Activated naive CD8-positive, alpha-beta T cell treated with anti-CD3 and anti-CD28 coated beads, Interleukin-2, amount 10 ng/mL, durations not matched to agents 7 days and 5 days (primary cell): ENCODE measurements around the gene SLC1A2. TPM values are rescaled to one million over a fixed set of nuclear protein-coding genes. Genes with fewer than 3 reads are reported as not detected.

ENCODE experiments used
- ATAC-seq: fragments of 150-1000 bp; cut with Tn5 transposase; one replicate; pipeline ENCODE4 v1.10.0; 2021; ENCODE audit warnings: low read depth, moderate library complexity
- POLR2A ChIA-PET: fragments of 350-600 bp; sonication (Branson Sonifier 250); formaldehyde crosslinking; loops from one replicate; lab custom pipeline; 2021; ENCODE audit warnings: antibody characterized with exemption; lab: Charles Lee
- DNase-seq: peaks from one replicate; pipeline ENCODE4 v3.0.0; 2021
- H3K27ac Mint-ChIP-seq: one replicate; pipeline ENCODE4 v1.8.0; 2022; ENCODE audit warnings: mild to moderate bottlenecking, mixed read lengths
- H3K27me3 Mint-ChIP-seq: one replicate; pipeline ENCODE4 v1.8.0; 2022; ENCODE audit warnings: mild to moderate bottlenecking, moderate library complexity, mixed read lengths
- H3K36me3 Mint-ChIP-seq: one replicate; pipeline ENCODE4 v1.8.0; 2021; ENCODE audit warnings: mild to moderate bottlenecking, mixed read lengths
- H3K4me1 Mint-ChIP-seq: one replicate; pipeline ENCODE4 v1.8.0; 2021; ENCODE audit warnings: mixed read lengths
- H3K4me3 Mint-ChIP-seq: one replicate; pipeline ENCODE4 v1.8.0; 2022; ENCODE audit warnings: mild to moderate bottlenecking, moderate library complexity, mixed read lengths
- H3K9me3 Mint-ChIP-seq: one replicate; pipeline ENCODE4 v1.8.0; 2021; ENCODE audit warnings: mixed read lengths
- total RNA-seq, 2 experiments: library from RNA; stranded (reverse); gene quantifications; one replicate each; pipeline ENCODE4 v1.2.3, GENCODE V29; 2021

The SLC1A2 gene
- total RNA-seq, 2 experiments from 2014 or later = not detected

DNA sequence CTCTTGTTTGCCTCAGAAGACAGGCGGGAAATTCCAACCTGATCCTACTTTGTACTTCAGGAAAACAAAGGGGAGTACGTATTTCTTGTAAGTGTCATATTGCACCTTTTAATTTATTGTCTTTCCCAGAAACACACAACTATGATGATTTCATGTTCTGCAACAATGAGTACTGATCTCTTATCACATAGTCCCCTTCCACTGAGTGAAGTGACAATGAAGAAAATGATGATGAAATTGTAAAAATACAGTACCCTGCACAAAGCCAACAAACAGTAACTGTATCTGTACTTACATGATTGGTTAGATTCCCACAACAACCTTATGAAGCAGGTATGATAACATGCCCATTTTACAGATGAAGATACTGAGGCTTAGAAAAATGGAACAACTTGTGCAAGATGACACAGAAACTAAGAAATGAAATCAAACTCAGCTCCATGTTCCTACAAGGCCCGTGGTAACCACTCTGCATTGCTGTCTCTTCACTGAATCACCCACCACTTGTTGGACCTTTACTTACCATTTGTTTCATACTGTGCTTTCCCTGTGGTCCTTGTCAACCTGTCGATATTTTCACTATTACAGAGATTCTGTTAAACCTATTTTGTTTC lies 37.5 kb downstream of the SLC1A2 start:
- Mint-ChIP-seq H3K4me1 (no peaks in the 10 kb centered on the region), H3K9me3 (peaks cover 3% of the 10 kb centered on the region), H3K36me3 (no peaks in the 10 kb centered on the region), H3K27ac (no peak overlapping the region), H3K4me3 (no peak overlapping the region), H3K27me3 (peaks cover 8% of the 10 kb centered on the region)
- DNase-seq (no peak), ATAC-seq (no peak)
- POLR2A ChIA-PET = no interaction called here

DNA sequence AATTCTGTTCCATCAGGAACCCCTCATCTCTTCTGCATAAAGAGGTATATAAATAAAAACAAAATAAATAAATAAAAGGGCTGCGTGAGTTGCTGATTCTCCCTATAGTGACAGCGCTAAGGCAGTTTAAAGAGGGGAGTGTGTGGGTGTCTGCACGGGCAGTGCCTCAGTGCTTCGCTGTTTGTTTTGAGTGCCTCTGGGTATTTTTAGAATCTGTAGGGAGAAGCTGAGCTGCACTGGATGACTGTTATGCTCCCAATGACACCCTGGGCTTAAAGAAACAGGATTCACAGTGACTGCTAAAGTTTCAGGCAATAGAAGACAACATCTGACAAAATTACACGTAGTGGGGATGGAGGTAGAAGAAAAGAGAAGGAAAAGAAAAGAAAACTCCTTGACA lies 38.8 kb downstream of the SLC1A2 start:
- POLR2A ChIA-PET = no interaction called here

GRCh38 chr11:35377262-35377661 lies 42.1 kb downstream of the SLC1A2 start:
- Mint-ChIP-seq H3K27ac (no peak overlapping the region), H3K4me1 (no peaks in the 10 kb centered on the region), H3K27me3 (peaks cover 8% of the 10 kb centered on the region), H3K4me3 (no peak overlapping the region), H3K36me3 (no peaks in the 10 kb centered on the region), H3K9me3 (peaks cover 3% of the 10 kb centered on the region)
- DNase-seq (no peak), ATAC-seq (no peak)
- POLR2A ChIA-PET = interaction anchor here (0.7 kb wide), 1 partner anchor 1067 kb away, joined by 4 read pairs; no protein-coding TSS in a partner anchor

More for the DNA sequence above, 38.8 kb downstream of the SLC1A2 start:
- peaks cover 8% of the 10 kb centered on the region for H3K27me3 Mint-ChIP-seq
- H3K9me3 Mint-ChIP-seq = peaks cover 3% of the 10 kb centered on the region
- no peaks in the 10 kb centered on the region for H3K4me1 Mint-ChIP-seq
- no peak for DNase-seq
- no peak overlapping the region for H3K4me3 Mint-ChIP-seq
- no peak for ATAC-seq
- H3K36me3 Mint-ChIP-seq = no peaks in the 10 kb centered on the region
- H3K27ac Mint-ChIP-seq = no peak overlapping the region

GRCh38 chr11:35376613-35377012 lies 42.7 kb downstream of the SLC1A2 start:
- no peaks in the 10 kb centered on the region for H3K9me3 Mint-ChIP-seq
- POLR2A ChIA-PET = interaction anchor here (0.7 kb wide), 1 partner anchor 1066 kb away, joined by 4 read pairs; no protein-coding TSS in a partner anchor

GRCh38 chr11:35376118-35376510 lies 43.2 kb downstream of the SLC1A2 start:
- peaks cover 8% of the 10 kb centered on the region for H3K27me3 Mint-ChIP-seq
- no peaks in the 10 kb centered on the region for H3K9me3 Mint-ChIP-seq
- POLR2A ChIA-PET = no interaction called here
- no peak for ATAC-seq
- H3K36me3 Mint-ChIP-seq = no peaks in the 10 kb centered on the region
- H3K4me3 Mint-ChIP-seq = no peak overlapping the region
- no peak for DNase-seq
- no peak overlapping the region for H3K27ac Mint-ChIP-seq
- no peaks in the 10 kb centered on the region for H3K4me1 Mint-ChIP-seq

More at GRCh38 chr11:35376613-35377012, 42.7 kb downstream of the SLC1A2 start:
- ATAC-seq (no peak), DNase-seq (no peak)
- no peaks in the 10 kb centered on the region for H3K36me3 Mint-ChIP-seq
- H3K4me3 Mint-ChIP-seq = no peak overlapping the region
- H3K4me1 Mint-ChIP-seq = no peaks in the 10 kb centered on the region
- no peak overlapping the region for H3K27ac Mint-ChIP-seq
- H3K27me3 Mint-ChIP-seq = peaks cover 8% of the 10 kb centered on the region

DNA sequence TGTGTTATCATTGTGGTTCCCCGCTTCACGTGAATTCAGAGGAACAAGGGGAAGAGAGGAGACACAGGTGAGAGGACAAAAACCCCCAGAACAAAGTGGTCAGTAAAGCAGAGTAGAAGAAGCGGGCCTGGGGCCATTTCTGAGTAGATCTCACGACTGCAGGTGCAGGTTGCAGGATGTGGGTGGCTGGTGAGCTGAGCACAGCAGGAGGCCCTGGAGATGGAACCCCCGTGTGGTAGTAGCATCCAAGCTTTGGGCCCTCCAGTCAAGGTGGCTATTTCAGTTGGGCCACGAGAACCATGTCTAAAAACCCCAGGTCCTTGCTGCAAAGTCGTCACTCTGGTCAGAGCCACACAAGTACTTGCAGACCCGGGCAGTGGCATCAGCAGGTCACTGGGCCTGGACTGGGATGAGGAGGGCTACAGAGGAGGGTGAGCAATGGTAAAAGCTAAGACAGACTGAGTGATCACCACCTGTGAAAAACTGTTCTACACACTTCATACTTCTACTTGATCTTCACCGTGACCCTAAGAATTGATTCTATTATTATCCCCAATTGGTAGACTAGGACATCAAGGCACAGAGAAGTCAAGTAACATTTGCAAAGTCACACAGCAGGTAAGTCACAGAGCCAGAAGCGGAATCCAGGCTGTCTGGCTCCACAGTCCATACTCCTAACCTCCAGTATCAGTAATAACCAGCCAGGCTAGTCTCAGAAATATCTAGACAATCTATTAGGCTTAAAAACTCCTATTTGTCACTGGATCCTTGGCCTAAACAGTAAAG lies 43.8 kb downstream of the SLC1A2 start:
- Mint-ChIP-seq H3K27ac (no peak overlapping the region), H3K27me3 (peaks cover 8% of the 10 kb centered on the region), H3K4me1 (no peaks in the 10 kb centered on the region), H3K36me3 (no peaks in the 10 kb centered on the region), H3K9me3 (no peaks in the 10 kb centered on the region), H3K4me3 (no peak overlapping the region)
- ATAC-seq (no peak), DNase-seq (no peak)
- POLR2A ChIA-PET = no interaction called here

DNA sequence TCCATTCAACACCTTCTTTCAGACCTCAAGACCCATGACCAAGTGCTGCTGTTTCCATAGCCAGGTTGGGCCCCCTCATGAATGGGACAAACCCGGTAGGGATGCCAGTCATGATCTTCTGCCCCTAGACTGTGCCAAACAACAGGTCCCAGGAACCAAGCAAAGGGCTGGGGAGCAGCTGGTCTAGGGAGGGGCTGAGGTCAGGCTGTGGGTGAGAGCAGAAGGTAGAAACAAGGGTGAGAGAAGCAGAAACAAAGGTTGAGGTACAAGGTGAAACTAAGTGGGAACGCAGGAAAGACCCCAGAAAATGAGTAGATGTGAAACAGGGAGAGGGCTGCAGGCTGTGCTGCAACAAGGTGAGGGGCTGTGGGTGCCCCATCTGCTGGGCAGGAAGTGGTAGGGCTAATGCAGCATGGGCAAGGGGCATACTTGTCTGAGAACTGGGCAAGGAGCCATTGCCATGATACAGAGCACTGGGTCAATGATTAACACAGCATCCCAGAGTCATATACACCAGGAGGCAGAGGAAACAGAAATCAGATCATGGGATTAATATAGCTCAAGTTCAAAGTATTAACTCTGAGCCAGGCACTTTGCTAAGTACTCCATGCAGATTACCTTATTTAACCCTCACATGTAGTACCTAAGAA lies 45.9 kb downstream of the SLC1A2 start:
- Mint-ChIP-seq H3K36me3 (no peaks in the 10 kb centered on the region), H3K9me3 (no peaks in the 10 kb centered on the region), H3K4me1 (no peaks in the 10 kb centered on the region), H3K4me3 (no peak overlapping the region), H3K27ac (no peak overlapping the region), H3K27me3 (peaks cover 8% of the 10 kb centered on the region)
- POLR2A ChIA-PET = no interaction called here
- ATAC-seq = no peak
- no peak for DNase-seq

GRCh38 chr11:35372565-35373283 lies 46.6 kb downstream of the SLC1A2 start:
- H3K27ac Mint-ChIP-seq = no peak overlapping the region
- H3K4me3 Mint-ChIP-seq = no peak overlapping the region
- no peaks in the 10 kb centered on the region for H3K9me3 Mint-ChIP-seq
- DNase-seq (no peak), ATAC-seq (no peak)
- POLR2A ChIA-PET = no interaction called here
- H3K4me1 Mint-ChIP-seq = no peaks in the 10 kb centered on the region
- H3K36me3 Mint-ChIP-seq = no peaks in the 10 kb centered on the region
- H3K27me3 Mint-ChIP-seq = peaks cover 7% of the 10 kb centered on the region

DNA sequence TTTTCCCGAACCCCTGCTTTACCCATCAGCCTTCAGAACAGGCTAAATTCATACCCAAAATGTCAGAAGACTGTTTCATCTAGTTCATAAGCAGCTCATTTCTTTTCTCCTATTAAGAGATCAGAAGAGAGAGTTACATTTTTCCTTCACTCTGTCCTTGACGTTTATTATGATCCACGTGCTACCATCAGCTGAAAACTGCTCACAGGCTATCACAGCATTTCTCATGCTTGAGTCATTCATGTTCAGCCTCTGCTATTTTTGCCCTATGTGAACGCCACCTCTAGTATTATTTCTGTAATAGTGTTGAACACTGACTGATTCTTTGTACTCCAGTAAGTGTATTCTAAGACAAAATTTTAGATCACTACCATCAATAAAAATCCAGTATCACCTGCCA lies 51.9 kb downstream of the SLC1A2 start:
- Mint-ChIP-seq H3K9me3 (peaks cover 7% of the 10 kb centered on the region), H3K27me3 (peaks cover 14% of the 10 kb centered on the region), H3K36me3 (peaks cover 2% of the 10 kb centered on the region), H3K4me1 (no peaks in the 10 kb centered on the region), H3K27ac (no peak overlapping the region), H3K4me3 (no peak overlapping the region)
- no peak for ATAC-seq
- POLR2A ChIA-PET = no interaction called here
- DNase-seq = no peak

DNA sequence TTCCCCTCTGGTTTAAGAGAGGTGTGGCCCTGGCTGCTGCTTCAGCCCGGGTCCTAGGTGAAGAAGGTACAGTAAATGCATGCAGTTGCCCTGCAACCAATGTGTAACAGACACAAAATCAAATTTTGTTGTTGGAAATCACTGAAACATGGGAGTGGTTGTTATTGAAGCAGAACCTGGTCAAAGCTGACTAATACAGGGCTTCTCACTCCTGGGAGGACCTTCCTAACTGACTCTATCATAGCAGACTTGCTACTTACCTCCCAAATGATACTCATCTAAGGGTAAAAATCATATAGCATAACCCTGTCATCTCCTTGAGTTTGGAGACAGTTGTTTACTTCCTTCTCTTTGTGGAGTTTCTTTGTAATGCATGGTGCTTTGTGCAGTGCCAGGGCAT lies 52.6 kb downstream of the SLC1A2 start:
- H3K9me3 Mint-ChIP-seq = peaks cover 7% of the 10 kb centered on the region
- DNase-seq (no peak), ATAC-seq (no peak)
- no peak overlapping the region for H3K27ac Mint-ChIP-seq
- no peak overlapping the region for H3K4me3 Mint-ChIP-seq
- POLR2A ChIA-PET = no interaction called here
- H3K4me1 Mint-ChIP-seq = no peaks in the 10 kb centered on the region
- peaks cover 14% of the 10 kb centered on the region for H3K27me3 Mint-ChIP-seq
- H3K36me3 Mint-ChIP-seq = peaks cover 2% of the 10 kb centered on the region

DNA sequence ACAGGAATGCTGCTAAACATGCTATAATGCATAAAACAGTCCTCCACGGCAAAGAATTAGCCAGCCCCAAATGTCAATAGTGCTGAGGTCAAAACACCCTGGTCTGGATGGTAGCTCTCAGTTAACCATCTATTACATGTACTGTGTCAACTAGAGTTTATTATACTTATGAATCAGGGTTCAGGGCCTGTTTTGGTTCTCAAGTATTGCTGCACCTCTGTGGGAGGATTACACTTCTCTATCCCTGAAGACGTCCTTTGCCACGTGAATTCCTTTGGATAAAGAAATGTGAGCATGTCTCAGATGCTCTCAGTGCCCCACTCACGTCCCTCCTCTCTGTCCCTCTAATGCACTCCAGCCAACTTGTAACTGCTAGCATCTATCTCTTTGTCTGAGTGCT lies 53.4 kb downstream of the SLC1A2 start:
- Mint-ChIP-seq H3K4me1 (no peaks in the 10 kb centered on the region), H3K27ac (no peak overlapping the region), H3K36me3 (peaks cover 2% of the 10 kb centered on the region), H3K4me3 (no peak overlapping the region), H3K9me3 (peaks cover 7% of the 10 kb centered on the region), H3K27me3 (peaks cover 14% of the 10 kb centered on the region)
- POLR2A ChIA-PET = no interaction called here
- DNase-seq = no peak
- ATAC-seq = no peak

DNA sequence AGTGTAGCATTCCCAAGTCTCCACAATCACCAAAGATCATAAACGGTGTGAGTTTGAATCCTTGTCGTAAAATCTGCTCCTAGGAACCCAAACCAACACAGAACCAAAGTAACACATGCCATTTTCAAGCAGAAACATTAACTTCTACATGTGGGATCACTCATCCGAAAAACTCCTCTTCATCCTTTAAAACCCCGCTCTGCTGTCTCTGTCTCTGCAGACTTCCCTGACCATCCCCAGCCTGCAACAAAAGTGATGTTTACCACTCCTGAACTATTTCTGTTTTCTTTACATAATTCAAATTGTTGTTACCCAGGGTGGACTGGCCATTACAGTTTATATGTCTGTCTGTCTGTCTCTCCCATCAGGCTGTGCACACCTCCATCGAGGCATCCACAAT lies 54.0 kb downstream of the SLC1A2 start:
- Mint-ChIP-seq H3K27me3 (peaks cover 13% of the 10 kb centered on the region), H3K36me3 (peaks cover 2% of the 10 kb centered on the region), H3K9me3 (peaks cover 7% of the 10 kb centered on the region), H3K27ac (no peak overlapping the region), H3K4me3 (no peak overlapping the region), H3K4me1 (no peaks in the 10 kb centered on the region)
- ATAC-seq (no peak), DNase-seq (no peak)
- POLR2A ChIA-PET = no interaction called here
